T-cell (primary cell): ENCODE data around the gene PTP4A1. TPM values are rescaled to one million over a fixed set of nuclear protein-coding genes. Genes with fewer than 3 reads are reported as not detected.

Source experiments
- ATAC-seq, 4 experiments: fragments of 200-7000 bp in 3 of 4; fragments of 150-1000 bp in 1 of 4; cut with Tn5 transposase; replicated peaks in 1 of 4; 1 replicate in 3 of 4; 2 replicates in 1 of 4; pipeline ENCODE4 v1.10.0; 2021; ENCODE audit warnings: moderate library complexity in 3 of 4, mild to moderate bottlenecking in 2 of 4, moderate number of reproducible peaks in 1 of 4
- CTCF ChIA-PET, 2 donors: fragments of 300-600 bp; sonication (Branson Sonifier 250); formaldehyde crosslinking; loops; one replicate each; lab custom pipeline; 2022; ENCODE audit warnings: antibody characterized with exemption in 2 of 2; lab: Charles Lee
- POLR2A ChIA-PET, 2 donors: fragments of 300-600 bp; sonication (Branson Sonifier 250); formaldehyde crosslinking; loops; one replicate each; lab custom pipeline; 2022; ENCODE audit warnings: antibody characterized with exemption in 2 of 2; lab: Charles Lee
- DNase-seq, 35 experiments: peaks; one replicate each; pipeline versions ENCODE4 v3.0.0 to v3.0.0-alpha.2; 2013 to 2023
- H3K27ac ChIP-seq: one replicate; pipeline ENCODE4 v1.5.1; 2013; ENCODE audit warnings: low read length
- H3K27me3 ChIP-seq, 2 experiments: replicated peaks in 1 of 2; 1 replicate in 1 of 2; 2 replicates in 1 of 2; pipeline versions ENCODE4 v1.6.1 to v1.7.0; 2013; ENCODE audit warnings: low read length in 1 of 2, mixed read lengths in 1 of 2; ENCODE audit not compliant: control insufficient read depth in 2 of 2, insufficient read depth in 2 of 2; ENCODE audit errors: extremely low read depth in 1 of 2
- H3K36me3 ChIP-seq, 2 donors: 1 replicate in 1 of 2; 2 replicates in 1 of 2; pipeline versions ENCODE4 v1.6.1 to v1.7.0; 2013; ENCODE audit warnings: low read length in 1 of 2; ENCODE audit not compliant: control insufficient read depth in 2 of 2, insufficient read depth in 1 of 2; ENCODE audit errors: extremely low read depth in 1 of 2
- H3K4me1 ChIP-seq, 2 experiments: 1 replicate in 1 of 2; 2 replicates in 1 of 2; pipeline versions ENCODE4 v1.6.1 to v1.7.0; 2013; ENCODE audit warnings: low read length in 2 of 2, mixed read lengths in 1 of 2; ENCODE audit not compliant: insufficient read depth in 2 of 2, control insufficient read depth in 1 of 2; ENCODE audit errors: extremely low read depth in 1 of 2
- H3K4me3 ChIP-seq, 2 donors: 1 replicate in 1 of 2; 2 replicates in 1 of 2; pipeline versions ENCODE4 v1.5.1 to v1.7.0; 2013; ENCODE audit warnings: mild to moderate bottlenecking in 2 of 2, low read length in 1 of 2, moderate library complexity in 1 of 2; ENCODE audit not compliant: control insufficient read depth in 1 of 2; ENCODE audit errors: extremely low read depth in 1 of 2
- H3K9me3 ChIP-seq: 2 replicates; pipeline ENCODE4 v1.7.0; 2013
- H3K27ac Mint-ChIP-seq, 2 donors: one replicate each; pipeline ENCODE4 v1.8.0; 2020 to 2021; ENCODE audit warnings: mild to moderate bottlenecking in 2 of 2, mixed read lengths in 2 of 2
- H3K27me3 Mint-ChIP-seq, 2 donors: one replicate each; pipeline ENCODE4 v1.8.0; 2021 to 2022; ENCODE audit warnings: mixed read lengths in 2 of 2
- H3K36me3 Mint-ChIP-seq: one replicate; pipeline ENCODE4 v1.8.0; 2021; ENCODE audit warnings: mixed read lengths
- H3K4me1 Mint-ChIP-seq, 3 donors: one replicate each; pipeline ENCODE4 v1.8.0; 2020 to 2022; ENCODE audit warnings: mixed read lengths in 3 of 3, mild to moderate bottlenecking in 1 of 3
- H3K4me3 Mint-ChIP-seq, 3 donors: one replicate each; pipeline ENCODE4 v1.8.0; 2020 to 2022; ENCODE audit warnings: mild to moderate bottlenecking in 3 of 3, mixed read lengths in 3 of 3, moderate library complexity in 3 of 3
- H3K9me3 Mint-ChIP-seq, 3 donors: one replicate each; pipeline ENCODE4 v1.8.0; 2020 to 2022; ENCODE audit warnings: mixed read lengths in 3 of 3
- WGBS: methylation state at CpG from one replicate; pipeline ENCODE4 v1.1.5; 2013; ENCODE audit warnings: missing lambda C conversion rate; ENCODE audit not compliant: insufficient coverage; 5-methylcytosine and 5-hydroxymethylcytosine counted together
- total RNA-seq, 35 experiments: library from RNA in 6 of 35; stranded (reverse) in 6 of 35; fragments of 120-200 nt in 1 of 35; gene quantifications; one replicate each; pipeline versions ENCODE4 v1.2.1 to v1.2.4 and lab custom pipeline; 2013 to 2026

The PTP4A1 gene
- total RNA-seq, 5 donors from 2014 or later (not counting 1 experiment from before 2014, with no cell fraction given), result 28.9 to 160 (median 32.0) TPM

GRCh38 chr6:63571361-63572043 lies 778 bp upstream of the PTP4A1 start:
- Histone ChIP-seq H3K4me3 (peak overlapping the region; percentile 61 to 73), H3K27ac (peak overlapping the region; percentile 96), H3K4me1 (peaks cover 9 to 13% of the 10 kb centered on the region in 2 experiments), H3K27me3 (no peaks in the 10 kb centered on the region), H3K36me3 (no peaks in the 10 kb centered on the region), H3K9me3 (no peaks in the 10 kb centered on the region)
- peak overlapping the region; percentile 94 to 98 for H3K27ac Mint-ChIP-seq
- ChIA-PET CTCF (interaction anchor here in 1 of 2 donors (0.7 to 1.5 kb wide), 2 partner anchors 64 to 193 kb away, joined by 5 read pairs; no protein-coding TSS in a partner anchor), POLR2A (no interaction called here)
- H3K4me1 Mint-ChIP-seq, result peaks cover 25 to 36% (median 32%) of the 10 kb centered on the region in 3 donors
- H3K36me3 Mint-ChIP-seq, result peaks cover 4% of the 10 kb centered on the region
- 26% methylated on average over 14 of the region's 20 CpGs for WGBS
- H3K9me3 Mint-ChIP-seq, result no peaks in the 10 kb centered on the region
- ATAC-seq (peak in 3 of 4 experiments; percentile 3 to 48 (median 4)), DNase-seq (peak in 21 of 35 experiments; percentile 5 to 65 (median 32))
- no peaks in the 10 kb centered on the region for H3K27me3 Mint-ChIP-seq
- H3K4me3 Mint-ChIP-seq, result peak overlapping the region; percentile 84 to 93 (median 91)

GRCh38 chr6:63572747-63573075 lies 431 bp downstream of the PTP4A1 start:
- Histone ChIP-seq H3K27ac (peak overlapping the region; percentile 97), H3K36me3 (peaks cover 0 to 7% of the 10 kb centered on the region in 2 donors), H3K4me3 (peak overlapping the region; percentile 73 to 78), H3K27me3 (no peaks in the 10 kb centered on the region), H3K4me1 (peaks cover 9 to 13% of the 10 kb centered on the region in 2 experiments), H3K9me3 (no peaks in the 10 kb centered on the region)
- peak overlapping the region; percentile 90 to 93 (median 91) for H3K4me3 Mint-ChIP-seq
- peak; percentile 0 to 6 (median 5) for ATAC-seq
- POLR2A ChIA-PET, result interaction anchor here (1.9 to 2.4 kb wide), 2 partner anchors 11 to 62 kb away, joined by 6 to 15 read pairs; partner anchors contain the start of gene PHF3 (in 1 of the 2)
- CTCF ChIA-PET, result interaction anchor here in 1 of 2 donors (2.3 kb wide), 1 partner anchor 192 kb away, joined by 11 read pairs; no protein-coding TSS in a partner anchor
- peak overlapping the region; percentile 94 to 98 for H3K27ac Mint-ChIP-seq
- H3K36me3 Mint-ChIP-seq, result peaks cover 12% of the 10 kb centered on the region
- no peaks in the 10 kb centered on the region for H3K27me3 Mint-ChIP-seq
- peaks cover 29 to 44% (median 40%) of the 10 kb centered on the region in 3 donors for H3K4me1 Mint-ChIP-seq
- WGBS, result under 1% methylated on average over 42 of the region's 42 CpGs
- DNase-seq, result no peak
- H3K9me3 Mint-ChIP-seq, result no peaks in the 10 kb centered on the region

- peak overlapping the region; percentile 96 for H3K27ac Mint-ChIP-seq
- H3K36me3 ChIP-seq, result peaks cover 0 to 10% of the 10 kb centered on the region in 2 donors
- peaks cover 29 to 44% (median 40%) of the 10 kb centered on the region in 3 donors for H3K4me1 Mint-ChIP-seq
- CTCF ChIA-PET, result interaction anchor here (0.7 to 2.3 kb wide), 8 partner anchors 9 to 191 kb away, joined by 3 to 14 read pairs (median 4); partner anchors contain the start of gene PHF3 (in 1 of the 2)
- H3K4me3 Mint-ChIP-seq, result peak overlapping the region; percentile 90 to 93 (median 91)
- no peaks in the 10 kb centered on the region for H3K9me3 ChIP-seq
- WGBS, result under 1% methylated on average over 77 of the region's 86 CpGs
- peak overlapping the region; percentile 73 to 78 for H3K4me3 ChIP-seq
- ATAC-seq (peak; percentile 13 to 55 (median 44)), DNase-seq (peak; percentile 28 to 78 (median 56))
- H3K9me3 Mint-ChIP-seq, result no peaks in the 10 kb centered on the region
- H3K27me3 ChIP-seq, result no peaks in the 10 kb centered on the region
- H3K4me1 ChIP-seq, result peaks cover 9 to 13% of the 10 kb centered on the region in 2 experiments
- peak overlapping the region; percentile 97 for H3K27ac ChIP-seq
- POLR2A ChIA-PET, result interaction anchor here (0.6 to 2.4 kb wide), 5 partner anchors 11 to 66 kb away, joined by 3 to 15 read pairs (median 5); partner anchors contain the start of gene PHF3 (in 1 of the 2)
- peaks cover 12% of the 10 kb centered on the region for H3K36me3 Mint-ChIP-seq
- no peaks in the 10 kb centered on the region for H3K27me3 Mint-ChIP-seq
Observed at GRCh38 chr6:63573076-63573898, 1.0 kb downstream of the PTP4A1 start.

- Histone ChIP-seq H3K27me3 (no peaks in the 10 kb centered on the region), H3K9me3 (no peaks in the 10 kb centered on the region), H3K27ac (peak overlapping the region; percentile 97), H3K36me3 (peaks cover 0 to 17% of the 10 kb centered on the region in 2 donors), H3K4me1 (peaks cover 9 to 13% of the 10 kb centered on the region in 2 experiments), H3K4me3 (peak overlapping the region; percentile 73 to 78)
- ATAC-seq (peak in 1 of 4 experiments; percentile 0), DNase-seq (peak in 26 of 35 experiments; percentile 2 to 69 (median 20))
- Mint-ChIP-seq H3K9me3 (no peaks in the 10 kb centered on the region), H3K4me1 (peaks cover 29 to 44% (median 40%) of the 10 kb centered on the region in 3 donors), H3K36me3 (peaks cover 12% of the 10 kb centered on the region), H3K4me3 (peak overlapping the region; percentile 90 to 93 (median 91)), H3K27ac (peak overlapping the region; percentile 96), H3K27me3 (no peaks in the 10 kb centered on the region)
- CTCF ChIA-PET, result interaction anchor here (0.7 to 2.3 kb wide), 11 partner anchors 8 to 190 kb away, joined by 3 to 14 read pairs (median 4); partner anchors contain the start of gene PHF3 (in 1 of the 2)
- WGBS, result 0% methylated on average over 5 of the region's 10 CpGs
- POLR2A ChIA-PET, result interaction anchor here (0.6 to 2.4 kb wide), 7 partner anchors 10 to 412 kb away, joined by 3 to 15 read pairs (median 4); partner anchors contain the start of gene PHF3 (in 1 of the 2)
Observed at GRCh38 chr6:63573899-63574553, 1.7 kb downstream of the PTP4A1 start.

GRCh38 chr6:63574554-63574900 lies 2.2 kb downstream of the PTP4A1 start:
- DNase-seq (no peak), ATAC-seq (no peak)
- Histone ChIP-seq H3K36me3 (peaks cover 0 to 21% of the 10 kb centered on the region in 2 donors), H3K9me3 (no peaks in the 10 kb centered on the region), H3K27ac (peak overlapping the region; percentile 97), H3K27me3 (no peaks in the 10 kb centered on the region), H3K4me3 (peak overlapping the region in 1 of 2 donors; percentile 78), H3K4me1 (peaks cover 9 to 13% of the 10 kb centered on the region in 2 experiments)
- H3K27ac Mint-ChIP-seq, result peak overlapping the region; percentile 96
- H3K36me3 Mint-ChIP-seq, result peaks cover 13% of the 10 kb centered on the region
- ChIA-PET POLR2A (interaction anchor here (0.6 to 2.4 kb wide), 6 partner anchors 10 to 412 kb away, joined by 3 to 15 read pairs (median 4); partner anchors contain the start of gene PHF3 (in 1 of the 2)), CTCF (interaction anchor here (1.0 to 2.3 kb wide), 9 partner anchors 8 to 190 kb away, joined by 3 to 14 read pairs (median 4); partner anchors contain the start of gene PHF3 (in 1 of the 2))
- no peaks in the 10 kb centered on the region for H3K9me3 Mint-ChIP-seq
- no CpG with 5 or more reads among the region's 2 CpGs for WGBS
- H3K4me1 Mint-ChIP-seq, result peaks cover 29 to 44% (median 40%) of the 10 kb centered on the region in 3 donors
- peak overlapping the region; percentile 90 to 93 (median 91) for H3K4me3 Mint-ChIP-seq
- H3K27me3 Mint-ChIP-seq, result no peaks in the 10 kb centered on the region
